HG02884 (cell line): ENCODE data around the gene NTF4.
"Not testable (repeated sequence)": the region's sequence is repeated elsewhere in the genome, so short reads cannot be mapped to it uniquely, and the experiment has no call there.

ENCODE experiments used
- ATAC-seq: cut with Tn5 transposase; IDR thresholded peaks from one replicate; pipeline ENCODE4 v1.9.1; 2021; ENCODE audit warnings: mild to moderate bottlenecking, moderate library complexity; ENCODE audit not compliant: unreplicated experiment

NTF4 gene

DNA sequence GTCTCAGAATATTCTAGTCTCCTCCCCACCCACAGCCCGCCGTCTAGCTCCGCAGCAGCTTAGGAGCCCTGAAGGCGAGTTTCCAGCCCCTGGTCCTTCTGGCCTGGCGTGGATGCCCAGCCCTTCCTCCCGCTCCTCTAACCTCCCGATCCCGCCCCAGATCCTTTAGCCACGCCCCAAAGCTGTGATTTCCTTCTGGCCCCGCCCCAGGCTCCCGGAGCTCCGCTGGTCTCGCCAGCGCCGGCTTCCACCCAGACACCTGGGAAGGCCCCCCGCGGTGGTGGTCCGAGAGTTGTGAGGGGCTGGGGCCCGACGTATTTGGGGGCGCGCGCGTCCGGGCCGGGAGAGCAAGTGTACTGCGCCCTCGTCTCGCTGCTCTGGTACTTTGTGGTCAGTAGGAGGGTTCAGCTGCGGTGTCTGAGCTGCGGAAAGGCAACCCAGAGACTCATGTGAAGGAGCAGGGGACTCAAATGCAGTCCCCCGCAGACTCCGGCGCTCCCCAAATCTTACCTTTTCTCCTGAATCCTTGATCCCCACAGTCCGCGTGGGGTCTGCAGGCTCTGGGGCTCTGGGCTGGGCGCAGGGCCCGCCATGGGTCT lies 6.9 kb downstream of the NTF4 start, which contains the start of gene CGB7:
CGB7 (minus strand) TSS at position 114 of the 599 bp plus-strand sequence. CDS start 2,374 bp downstream, outside the sequence.
- no peak for ATAC-seq

GRCh38 chr19:49056902-49057596 lies 7.6 kb downstream of the NTF4 start:
- ATAC-seq: not testable (repeated sequence)

- no peak for ATAC-seq
Measured at GRCh38 chr19:49056101-49056901, 8.3 kb downstream of the NTF4 start.

DNA sequence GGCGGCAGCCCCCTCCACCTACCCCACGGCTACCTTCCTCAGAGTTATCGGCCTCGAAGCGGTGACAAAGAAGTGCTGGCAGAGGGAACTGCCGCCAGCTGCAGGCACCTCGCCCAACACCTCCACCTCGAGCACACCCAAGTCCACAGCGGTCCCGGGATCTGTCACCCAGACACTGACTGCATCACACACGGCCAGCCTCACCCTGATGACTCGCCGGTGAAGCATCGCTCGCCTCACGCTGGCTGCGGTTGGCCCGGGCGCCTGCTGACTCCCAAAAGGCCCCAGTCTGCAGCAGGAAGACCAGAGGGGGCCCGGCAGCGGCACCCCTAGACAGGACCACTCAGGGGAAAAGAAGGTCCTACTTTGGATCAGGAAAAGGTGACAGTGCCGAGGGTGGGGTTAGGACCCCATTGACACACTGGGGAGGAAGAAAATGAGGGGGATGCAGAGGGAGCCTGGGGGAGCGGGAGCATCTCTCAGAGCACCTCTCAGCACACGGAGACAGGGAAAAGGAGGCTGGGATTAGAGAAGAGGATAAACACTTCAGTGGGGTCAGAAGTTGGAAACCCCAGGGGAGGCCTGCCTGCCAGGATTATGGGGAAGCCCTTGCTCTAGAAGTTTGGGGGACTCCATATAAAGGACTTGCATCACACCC lies 14.1 kb downstream of the NTF4 start:
- ATAC-seq: not testable (repeated sequence)

DNA sequence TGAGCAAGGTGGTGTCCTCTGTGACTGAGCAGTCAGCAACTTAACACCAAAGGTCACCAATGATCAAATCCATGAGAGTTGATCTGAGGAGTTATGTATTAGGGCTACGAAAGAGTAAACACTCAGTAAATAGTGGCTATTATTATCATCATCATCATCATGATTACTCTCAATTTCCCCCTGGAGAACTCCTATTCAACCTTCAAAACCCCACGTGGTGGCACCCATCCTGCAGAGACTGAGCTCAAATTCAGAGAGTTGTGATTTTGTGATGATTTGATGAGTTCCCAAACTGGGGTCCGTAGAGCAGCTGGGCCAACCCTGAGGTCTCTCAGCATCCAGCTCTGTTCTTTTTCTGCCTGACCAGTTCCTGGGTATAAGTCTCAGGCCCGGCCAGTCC lies 14.8 kb downstream of the NTF4 start:
- ATAC-seq: not testable (repeated sequence)

DNA sequence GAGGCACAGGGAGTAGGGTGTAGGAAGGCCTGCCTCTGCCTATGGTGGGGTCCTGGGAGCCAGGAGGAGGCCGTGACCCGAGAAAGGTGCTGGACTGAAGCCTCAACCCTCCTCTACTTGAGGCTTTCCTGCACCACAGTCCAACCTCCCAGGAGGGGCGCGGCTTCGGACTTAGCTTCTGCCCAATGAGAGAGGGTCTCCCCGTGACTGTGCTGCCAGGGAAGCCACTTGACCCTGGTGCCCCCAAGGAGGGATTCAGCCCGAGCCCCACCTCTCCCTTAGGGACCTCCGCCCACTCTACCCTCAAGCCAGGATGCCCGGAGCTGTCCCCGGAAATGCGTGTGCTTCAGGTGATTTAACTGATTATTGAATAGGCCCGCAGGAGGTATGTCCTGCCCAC lies 15.6 kb downstream of the NTF4 start, which contains the start of gene CGB8:
CGB8 (minus strand) TSS at position 101 of the 400 bp plus-strand sequence. CDS start 372 bp downstream, outside the sequence.
- not testable (repeated sequence) for ATAC-seq

- not testable (repeated sequence) for ATAC-seq
Measured at GRCh38 chr19:49043548-49043947, 21.1 kb downstream of the NTF4 start, which contains the start of gene CGB5. Gene CGB5 (plus strand): TSS chr19:49043848. CDS start chr19:49044210, 362 bp downstream.

DNA sequence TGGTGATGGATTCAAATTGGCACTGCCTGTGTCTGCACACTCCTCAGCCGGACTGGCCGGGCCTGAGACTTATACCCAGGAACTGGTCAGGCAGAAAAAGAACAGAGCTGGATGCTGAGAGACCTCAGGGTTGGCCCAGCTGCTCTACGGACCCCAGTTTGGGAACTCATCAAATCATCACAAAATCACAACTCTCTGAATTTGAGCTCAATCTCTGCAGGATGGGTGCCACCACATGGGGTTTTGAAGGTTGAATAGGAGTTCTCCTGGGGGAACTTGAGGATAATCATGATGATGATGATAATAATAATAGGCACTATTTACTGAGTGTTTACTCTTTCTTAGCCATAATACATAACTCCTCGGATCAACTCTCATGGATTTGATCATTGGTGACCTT lies 22.0 kb downstream of the NTF4 start:
- ATAC-seq: not testable (repeated sequence)

GRCh38 chr19:49042177-49042576 lies 22.4 kb downstream of the NTF4 start:
- no peak for ATAC-seq

- not testable (repeated sequence) for ATAC-seq
Measured at GRCh38 chr19:49039736-49040135, 24.9 kb downstream of the NTF4 start.

GRCh38 chr19:49038557-49039276 lies 25.9 kb downstream of the NTF4 start:
- not testable (repeated sequence) for ATAC-seq

DNA sequence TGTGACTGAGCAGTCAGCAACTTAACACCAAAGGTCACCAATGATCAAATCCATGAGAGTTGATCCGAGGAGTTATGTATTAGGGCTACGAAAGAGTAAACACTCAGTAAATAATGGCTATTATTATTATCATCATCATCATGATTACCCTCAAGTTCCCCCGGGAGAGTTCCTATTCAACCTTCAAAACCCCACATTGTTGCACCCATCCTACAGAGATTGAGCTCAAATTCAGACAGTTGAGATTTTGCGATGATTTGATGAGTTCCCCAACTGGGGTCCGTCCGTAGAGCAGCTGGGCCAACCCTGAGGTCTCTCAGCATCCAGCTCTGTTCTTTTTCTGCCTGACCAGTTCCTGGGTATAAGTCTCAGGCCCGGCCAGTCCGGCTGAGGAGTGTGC lies 26.5 kb downstream of the NTF4 start:
- ATAC-seq: not testable (repeated sequence)

GRCh38 chr19:49036815-49037214 lies 27.8 kb downstream of the NTF4 start, which contains the start of gene CGB1:
Gene CGB1 (minus strand): TSS chr19:49036895. CDS start chr19:49036711, 184 bp downstream.
- not testable (repeated sequence) for ATAC-seq

GRCh38 chr19:49031642-49032301 lies 32.8 kb downstream of the NTF4 start, which contains the start of gene CGB2:
Gene CGB2 (plus strand): TSS chr19:49031890. CDS start chr19:49032096, 206 bp downstream.
- ATAC-seq: not testable (repeated sequence)

DNA sequence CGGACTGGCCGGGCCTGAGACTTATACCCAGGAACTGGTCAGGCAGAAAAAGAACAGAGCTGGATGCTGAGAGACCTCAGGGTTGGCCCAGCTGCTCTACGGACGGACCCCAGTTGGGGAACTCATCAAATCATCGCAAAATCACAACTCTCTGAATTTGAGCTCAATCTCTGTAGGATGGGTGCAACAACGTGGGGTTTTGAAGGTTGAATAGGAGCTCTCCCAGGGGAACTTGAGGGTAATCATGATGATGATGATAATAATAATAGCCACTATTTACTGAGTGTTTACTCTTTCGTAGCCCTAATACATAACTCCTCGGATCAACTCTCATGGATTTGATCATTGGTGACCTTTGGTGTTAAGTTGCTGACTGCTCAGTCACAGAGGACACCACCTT lies 34.3 kb downstream of the NTF4 start:
- ATAC-seq: not testable (repeated sequence)

DNA sequence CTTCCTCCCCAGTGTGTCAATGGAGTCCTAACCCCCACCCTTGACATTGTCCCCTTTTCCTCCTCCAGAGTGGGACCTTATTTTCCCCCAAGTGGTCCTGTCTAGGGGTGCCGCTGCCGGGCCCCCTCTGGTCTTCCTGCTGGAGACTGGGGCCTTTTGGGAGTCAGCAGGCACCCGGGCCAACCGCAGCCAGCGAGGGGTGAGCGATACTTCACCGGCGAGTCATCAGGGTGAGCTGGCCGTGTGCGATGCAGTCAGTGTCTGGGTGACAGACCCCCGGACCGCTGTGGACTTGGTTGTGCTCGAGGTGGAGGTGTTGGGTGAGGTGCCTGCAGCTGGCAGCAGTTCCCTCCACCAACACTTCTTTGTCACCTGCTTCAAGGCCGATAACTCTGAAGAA lies 34.9 kb downstream of the NTF4 start:
- not testable (repeated sequence) for ATAC-seq

DNA sequence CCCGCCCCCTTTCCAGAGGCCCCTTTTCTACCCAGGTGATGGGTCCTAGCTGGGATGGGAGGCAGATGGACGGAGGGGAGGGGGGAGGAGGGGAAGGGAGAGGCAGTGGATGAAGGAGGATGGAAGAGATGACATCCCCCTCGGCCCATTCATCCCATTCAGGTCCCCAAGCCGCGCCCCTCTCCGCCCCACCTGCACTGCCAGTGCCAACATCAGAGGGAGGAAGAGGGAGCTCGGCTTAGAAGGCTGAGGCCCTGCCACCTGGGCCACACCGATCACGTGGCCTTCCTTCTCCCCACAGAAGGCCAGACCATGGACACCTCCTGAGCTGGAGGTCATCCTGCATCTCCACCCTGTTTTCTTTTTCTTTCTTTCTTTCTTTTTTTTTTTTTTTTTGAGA lies 35.9 kb downstream of the NTF4 start:
- not testable (repeated sequence) for ATAC-seq

GRCh38 chr19:49025599-49025998 lies 39.0 kb downstream of the NTF4 start:
- not testable (repeated sequence) for ATAC-seq

- not testable (repeated sequence) for ATAC-seq
Measured at GRCh38 chr19:49025088-49025487, 39.5 kb downstream of the NTF4 start.
